CD4-positive, alpha-beta T cell treated with Interleukin-6 at 100 ng/mL for 8 hours (primary cell): ENCODE measurements around the gene KAT2B.

ENCODE experiments used
- DNase-seq: peaks from one replicate; pipeline ENCODE4 v3.0.0-alpha.2; 2020; ENCODE audit warnings: mixed read lengths, low spot score

The KAT2B gene

GRCh38 chr3:20064796-20065564, 24.7 kb downstream of the KAT2B start:
- DNase-seq = no peak

GRCh38 chr3:20066079-20066478, 25.8 kb downstream of the KAT2B start:
- DNase-seq = no peak

- no peak for DNase-seq
Measured at GRCh38 chr3:20066850-20067617, 26.8 kb downstream of the KAT2B start.

- DNase-seq = no peak
Measured at GRCh38 chr3:20068512-20069177, 28.4 kb downstream of the KAT2B start.

GRCh38 chr3:20069178-20069532, 28.9 kb downstream of the KAT2B start:
- no peak for DNase-seq

GRCh38 chr3:20071175-20071574, 30.9 kb downstream of the KAT2B start:
- no peak for DNase-seq

- no peak for DNase-seq
Measured at GRCh38 chr3:20072422-20072821, 32.2 kb downstream of the KAT2B start.

- DNase-seq = no peak
Measured at GRCh38 chr3:20073068-20073467, 32.8 kb downstream of the KAT2B start.

- DNase-seq = no peak
Measured at GRCh38 chr3:20073683-20074082, 33.4 kb downstream of the KAT2B start.

- no peak for DNase-seq
Measured at GRCh38 chr3:20074226-20075063, 34.2 kb downstream of the KAT2B start.

- no peak for DNase-seq
Measured at GRCh38 chr3:20075197-20075596, 35.0 kb downstream of the KAT2B start.

GRCh38 chr3:20076296-20076997, 36.2 kb downstream of the KAT2B start:
- no peak for DNase-seq

GRCh38 chr3:20077068-20077467, 36.8 kb downstream of the KAT2B start:
- DNase-seq = no peak

GRCh38 chr3:20078194-20078714, 38.0 kb downstream of the KAT2B start:
- no peak for DNase-seq

GRCh38 chr3:20079621-20080020, 39.4 kb downstream of the KAT2B start:
- no peak for DNase-seq

GRCh38 chr3:20080956-20081554, 40.8 kb downstream of the KAT2B start:
- DNase-seq = peak; percentile 21

GRCh38 chr3:20083253-20083652, 43.0 kb downstream of the KAT2B start:
- no peak for DNase-seq

- no peak for DNase-seq
Measured at GRCh38 chr3:20083953-20084352, 43.7 kb downstream of the KAT2B start.

GRCh38 chr3:20091331-20092047, 51.2 kb downstream of the KAT2B start:
- DNase-seq = no peak

- no peak for DNase-seq
Measured at GRCh38 chr3:20095470-20095869, 55.2 kb downstream of the KAT2B start.
